GM19023 (cell line): Measurements from ENCODE around the gene DSP.

Experiments
- ATAC-seq: cut with Tn5 transposase; IDR thresholded peaks from one replicate; pipeline ENCODE4 v1.9.1; 2021; ENCODE audit warnings: mild to moderate bottlenecking, moderate library complexity; ENCODE audit not compliant: unreplicated experiment

The DSP gene

GRCh38 chr6:7559651-7560385 lies 18.3 kb downstream of the DSP start:
- no peak for ATAC-seq

- no peak for ATAC-seq
Measured at GRCh38 chr6:7561153-7561964, 19.9 kb downstream of the DSP start.

GRCh38 chr6:7562769-7563168 lies 21.3 kb downstream of the DSP start:
- no peak for ATAC-seq

- ATAC-seq, result no peak
Measured at GRCh38 chr6:7566107-7566506, 24.6 kb downstream of the DSP start.

GRCh38 chr6:7566617-7567173 lies 25.2 kb downstream of the DSP start:
- ATAC-seq, result no peak

GRCh38 chr6:7568021-7568420 lies 26.6 kb downstream of the DSP start:
- ATAC-seq, result no peak

GRCh38 chr6:7569082-7569481 lies 27.6 kb downstream of the DSP start:
- no peak for ATAC-seq

GRCh38 chr6:7572213-7572943 lies 30.9 kb downstream of the DSP start:
- ATAC-seq, result no peak

- ATAC-seq, result no peak
Measured at GRCh38 chr6:7574500-7574899, 33.0 kb downstream of the DSP start.

- no peak for ATAC-seq
Measured at GRCh38 chr6:7578516-7578915, 37.0 kb downstream of the DSP start.

- ATAC-seq, result no peak
Measured at GRCh38 chr6:7578931-7579330, 37.5 kb downstream of the DSP start.

GRCh38 chr6:7579851-7580250 lies 38.4 kb downstream of the DSP start:
- no peak for ATAC-seq

- ATAC-seq, result no peak
Measured at GRCh38 chr6:7580537-7580926, 39.1 kb downstream of the DSP start.

GRCh38 chr6:7580927-7581618 lies 39.6 kb downstream of the DSP start:
- ATAC-seq, result no peak

- no peak for ATAC-seq
Measured at GRCh38 chr6:7585287-7585930, 43.9 kb downstream of the DSP start.

GRCh38 chr6:7587631-7588100 lies 46.2 kb downstream of the DSP start:
- no peak for ATAC-seq

- no peak for ATAC-seq
Measured at GRCh38 chr6:7588506-7588905, 47.0 kb downstream of the DSP start.

GRCh38 chr6:7589221-7589620 lies 47.8 kb downstream of the DSP start:
- ATAC-seq, result no peak

GRCh38 chr6:7589949-7590917 lies 48.8 kb downstream of the DSP start, which contains the start of gene SNRNP48:
SNRNP48 (plus strand) TSS chr6:7590198; CDS start chr6:7590258, 60 bp downstream.
- ATAC-seq, result peak; percentile 99
